Measurements from ENCODE around the gene PCDHA13. TPM values are rescaled to one million over a fixed set of nuclear protein-coding genes. Genes with fewer than 3 reads are reported as not detected.

Gene PCDHA13
- total RNA-seq, 4 donors from 2014 or later: 0.66 to 3.0 (median 1.7) TPM

- no peaks in the 10 kb centered on the region for H3K27me3 ChIP-seq
- no peaks in the 10 kb centered on the region for H3K4me1 ChIP-seq
- no peak for TF ChIP-seq EP300 (IDR thresholded peaks at IDR 0.05)
- no peak for TF ChIP-seq CTCF (IDR thresholded peaks at IDR 0.05)
- no peak for TF ChIP-seq POLR2A (IDR thresholded peaks at IDR 0.05)
- no peak overlapping the region for H3K27ac ChIP-seq
- DNase-seq (ENCODE audit: low spot score in 2 of 2): no peak
- H3K9me3 ChIP-seq: peaks cover 0 to 51% (median 11%) of the 10 kb centered on the region in 4 donors
- H3K36me3 ChIP-seq: no peaks in the 10 kb centered on the region
- WGBS, 2 donors: 49 to 54% methylated on average over 3 to 21 of the region's 37 CpGs
- no peak overlapping the region for H3K4me3 ChIP-seq
Observed at GRCh38 chr5:140877262-140877581, 4.7 kb upstream of the PCDHA13 start.

- 13 to 20% methylated on average over 12 of the region's 12 CpGs for WGBS, 2 donors
- H3K36me3 ChIP-seq: no peaks in the 10 kb centered on the region
- TF ChIP-seq POLR2A (IDR thresholded peaks at IDR 0.05) (no peak), CTCF (IDR thresholded peaks at IDR 0.05) (peak in 1 of 5 experiments; percentile 18)
- H3K27me3 ChIP-seq: no peaks in the 10 kb centered on the region
- H3K9me3 ChIP-seq: peaks cover 0 to 52% (median 5%) of the 10 kb centered on the region in 4 donors
- H3K4me3 ChIP-seq: peak overlapping the region in 2 of 4 donors; percentile 7 to 35
- H3K27ac ChIP-seq: no peak overlapping the region
- DNase-seq (ENCODE audit: low spot score in 2 of 2): peak in 1 of 2 donors; percentile 32
- H3K4me1 ChIP-seq: no peaks in the 10 kb centered on the region
Observed at GRCh38 chr5:140882591-140882899, 621 bp downstream of the PCDHA13 start.

- TF ChIP-seq EP300 (IDR thresholded peaks at IDR 0.05): no peak
- no peak for TF ChIP-seq POLR2A (IDR thresholded peaks at IDR 0.05)
- no peak for TF ChIP-seq CTCF (IDR thresholded peaks at IDR 0.05)
- no peaks in the 10 kb centered on the region for H3K36me3 ChIP-seq
- no peak overlapping the region for H3K27ac ChIP-seq
- no peaks in the 10 kb centered on the region for H3K27me3 ChIP-seq
- no peaks in the 10 kb centered on the region for H3K4me1 ChIP-seq
- 40 to 54% methylated on average over 16 to 39 of the region's 41 CpGs for WGBS, 2 donors
- peaks cover 0 to 50% (median 5%) of the 10 kb centered on the region in 4 donors for H3K9me3 ChIP-seq
- H3K4me3 ChIP-seq: no peak overlapping the region
- DNase-seq (ENCODE audit: low spot score in 2 of 2): no peak
Observed at GRCh38 chr5:140883373-140883772, 1.4 kb downstream of the PCDHA13 start.

GRCh38 chr5:140883927-140884697 is 2.2 kb downstream of the PCDHA13 start:
- Histone ChIP-seq H3K9me3 (peaks cover 0 to 50% (median 5%) of the 10 kb centered on the region in 4 donors), H3K27me3 (no peaks in the 10 kb centered on the region), H3K27ac (no peak overlapping the region), H3K4me1 (no peaks in the 10 kb centered on the region), H3K4me3 (no peak overlapping the region), H3K36me3 (no peaks in the 10 kb centered on the region)
- DNase-seq (ENCODE audit: low spot score in 2 of 2): no peak
- TF ChIP-seq EP300 (IDR thresholded peaks at IDR 0.05) (no peak), POLR2A (IDR thresholded peaks at IDR 0.05) (no peak), CTCF (IDR thresholded peaks at IDR 0.05) (no peak)
- WGBS, 2 donors: 42 to 49% methylated on average over 54 to 79 of the region's 79 CpGs

GRCh38 chr5:140916325-140916724 is 34.4 kb downstream of the PCDHA13 start:
- Histone ChIP-seq H3K4me1 (no peaks in the 10 kb centered on the region), H3K4me3 (no peak overlapping the region), H3K36me3 (no peaks in the 10 kb centered on the region), H3K27ac (no peak overlapping the region), H3K9me3 (peaks cover 0 to 32% (median 0%) of the 10 kb centered on the region in 4 donors), H3K27me3 (no peaks in the 10 kb centered on the region)
- no peak for DNase-seq (ENCODE audit: low spot score in 2 of 2)
- 94% methylated on average over 1 of the region's 1 CpG for WGBS, 2 donors
- TF ChIP-seq CTCF (IDR thresholded peaks at IDR 0.05) (no peak), EP300 (IDR thresholded peaks at IDR 0.05) (no peak), POLR2A (IDR thresholded peaks at IDR 0.05) (no peak)
